ENCODE results near the gene GMIP. TPM values are rescaled to one million over a fixed set of nuclear protein-coding genes. Genes with fewer than 3 reads are reported as not detected.

GMIP gene
- polyA plus RNA-seq, 3 donors, result 41.4 to 91.4 (median 75.1) TPM

DNA sequence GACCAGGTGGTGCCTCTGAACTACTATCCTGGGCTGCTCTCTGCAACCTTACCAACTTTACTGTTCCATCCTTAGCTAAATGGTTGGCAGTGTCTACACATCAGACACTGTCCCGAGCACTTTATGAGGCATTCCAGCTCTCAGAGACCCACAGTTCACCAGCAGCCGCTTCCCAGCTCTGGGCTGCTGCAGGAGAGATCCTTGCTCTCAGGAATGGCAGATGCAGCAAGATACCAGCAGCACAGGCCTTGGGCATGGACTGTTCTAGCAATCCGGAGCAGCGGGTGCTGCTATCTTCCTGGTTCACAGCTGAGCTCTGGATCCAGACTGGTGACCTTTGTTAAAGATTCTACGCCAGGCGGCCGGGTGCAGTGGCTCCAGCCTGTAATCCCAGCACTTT lies 12.1 kb downstream of the GMIP start:
- no peak overlapping the region for H3K27ac ChIP-seq (ENCODE audit: low read depth in 1 of 2, low read length in 2 of 2)

DNA sequence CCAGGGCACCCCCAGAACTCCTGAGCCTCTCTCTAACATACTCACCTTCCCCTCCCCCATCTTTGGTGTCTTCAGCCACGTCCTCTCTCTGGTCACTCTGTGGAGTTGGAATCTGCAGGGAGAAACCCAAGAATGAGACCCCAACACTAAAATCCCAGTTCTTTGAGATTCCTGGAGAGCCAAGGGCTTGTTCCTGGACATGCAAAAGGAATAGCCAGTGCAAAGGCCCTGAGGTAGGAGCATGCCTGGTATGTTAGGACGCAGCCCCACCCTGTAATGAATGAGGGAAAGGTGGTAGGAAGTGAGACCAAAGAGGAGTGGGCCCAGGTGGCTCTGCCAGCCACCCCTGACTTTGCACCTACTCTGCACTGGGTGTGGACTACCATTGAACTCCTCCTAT lies 13.0 kb downstream of the GMIP start:
- Mint-ChIP-seq H3K4me3 (no peak overlapping the region), H3K4me1 (peaks cover 19% of the 10 kb centered on the region), H3K27ac (peak overlapping the region in 1 of 7 donors; percentile 78), H3K36me3 (peaks cover 58 to 63% of the 10 kb centered on the region in 2 donors), H3K9me3 (peaks cover 0 to 3% (median 2%) of the 10 kb centered on the region in 7 donors), H3K27me3 (ENCODE audit: low read depth in 3 of 3) (peaks cover 6 to 14% (median 14%) of the 10 kb centered on the region in 3 donors)
- no peaks in the 10 kb centered on the region for H3K27me3 ChIP-seq (ENCODE audit: control insufficient read depth in 2 of 2, insufficient read depth in 2 of 2, low read length in 2 of 2)
- H2AFZ ChIP-seq (ENCODE audit: insufficient read depth, low read depth, low read length, poor library complexity, severe bottlenecking), result no peak overlapping the region
- H3K36me3 ChIP-seq (replicated peaks in 1 of 2; ENCODE audit: control insufficient read depth in 1 of 2, insufficient read depth in 2 of 2, low read length in 2 of 2), result peaks cover 55 to 61% of the 10 kb centered on the region in 2 donors
- no peak overlapping the region for H3K9ac ChIP-seq (ENCODE audit: insufficient read depth, low read length, poor library complexity, severe bottlenecking)
- no peak for DNase-seq
- intact Hi-C loops (cut with micrococcal nuclease), result no loop called here
- peaks cover 18 to 30% of the 10 kb centered on the region in 2 donors for H3K4me1 ChIP-seq (ENCODE audit: control insufficient read depth in 1 of 2, insufficient read depth in 2 of 2, low read length in 2 of 2)
- TF ChIP-seq CTCF (IDR thresholded peaks at IDR 0.05), result no peak
- no peaks in the 10 kb centered on the region for H3K9me3 ChIP-seq (replicated peaks in 1 of 2; ENCODE audit: control insufficient read depth in 1 of 2, insufficient read depth in 1 of 2, low read length in 2 of 2)
- no peak overlapping the region for H3K27ac ChIP-seq (ENCODE audit: low read depth in 1 of 2, low read length in 2 of 2)
- H4K20me1 ChIP-seq (ENCODE audit: insufficient read depth, low read length), result peaks cover 76% of the 10 kb centered on the region
- H3K4me3 ChIP-seq (replicated peaks in 1 of 3; ENCODE audit: low read depth in 2 of 3, low read length in 3 of 3), result no peak overlapping the region
- H3K79me2 ChIP-seq (ENCODE audit: insufficient read depth, low read length), result peaks cover 15% of the 10 kb centered on the region
- H3K4me2 ChIP-seq (replicated peaks; ENCODE audit: extremely low read depth, low read length, poor library complexity, severe bottlenecking), result no peak overlapping the region
- 100% methylated on average over 1 of the region's 2 CpGs for WGBS (ENCODE audit: insufficient coverage)

More for the DNA sequence above, 12.1 kb downstream of the GMIP start:
- H3K4me3 Mint-ChIP-seq, result no peak overlapping the region
- Histone ChIP-seq H3K9me3 (replicated peaks in 1 of 2; ENCODE audit: control insufficient read depth in 1 of 2, insufficient read depth in 1 of 2, low read length in 2 of 2) (no peaks in the 10 kb centered on the region), H3K4me3 (replicated peaks in 1 of 3; ENCODE audit: low read depth in 2 of 3, low read length in 3 of 3) (no peak overlapping the region), H3K79me2 (ENCODE audit: insufficient read depth, low read length) (peaks cover 18% of the 10 kb centered on the region), H3K9ac (ENCODE audit: insufficient read depth, low read length, poor library complexity, severe bottlenecking) (no peak overlapping the region), H2AFZ (ENCODE audit: insufficient read depth, low read depth, low read length, poor library complexity, severe bottlenecking) (no peak overlapping the region), H3K27me3 (ENCODE audit: control insufficient read depth in 2 of 2, insufficient read depth in 2 of 2, low read length in 2 of 2) (no peaks in the 10 kb centered on the region), H3K4me1 (ENCODE audit: control insufficient read depth in 1 of 2, insufficient read depth in 2 of 2, low read length in 2 of 2) (peaks cover 18 to 30% of the 10 kb centered on the region in 2 donors), H3K4me2 (replicated peaks; ENCODE audit: extremely low read depth, low read length, poor library complexity, severe bottlenecking) (no peak overlapping the region), H4K20me1 (ENCODE audit: insufficient read depth, low read length) (peaks cover 84% of the 10 kb centered on the region), H3K36me3 (replicated peaks in 1 of 2; ENCODE audit: control insufficient read depth in 1 of 2, insufficient read depth in 2 of 2, low read length in 2 of 2) (peaks cover 63 to 70% of the 10 kb centered on the region in 2 donors)
- TF ChIP-seq CTCF (IDR thresholded peaks at IDR 0.05), result no peak
- H3K27me3 Mint-ChIP-seq (ENCODE audit: low read depth in 3 of 3), result peaks cover 6 to 14% (median 14%) of the 10 kb centered on the region in 3 donors
- intact Hi-C loops (cut with micrococcal nuclease), result no loop called here
- H3K9me3 Mint-ChIP-seq, result peaks cover 0 to 3% (median 2%) of the 10 kb centered on the region in 7 donors
- H3K36me3 Mint-ChIP-seq, result peaks cover 64 to 73% of the 10 kb centered on the region in 2 donors
- peaks cover 15% of the 10 kb centered on the region for H3K4me1 Mint-ChIP-seq
- 99% methylated on average over 7 of the region's 7 CpGs for WGBS (ENCODE audit: insufficient coverage)
- DNase-seq, result no peak
- H3K27ac Mint-ChIP-seq, result peak overlapping the region in 2 of 7 donors; percentile 4 to 27
